HG02623 (cell line): ENCODE data around the gene SHROOM2.
"Not testable (repeated sequence)": the region's sequence is repeated elsewhere in the genome, so short reads cannot be mapped to it uniquely, and the experiment has no call there.

ENCODE experiments used
- ATAC-seq: cut with Tn5 transposase; IDR thresholded peaks from one replicate; pipeline ENCODE4 v1.9.1; 2021; ENCODE audit warnings: moderate library complexity; ENCODE audit not compliant: unreplicated experiment

Gene SHROOM2

DNA sequence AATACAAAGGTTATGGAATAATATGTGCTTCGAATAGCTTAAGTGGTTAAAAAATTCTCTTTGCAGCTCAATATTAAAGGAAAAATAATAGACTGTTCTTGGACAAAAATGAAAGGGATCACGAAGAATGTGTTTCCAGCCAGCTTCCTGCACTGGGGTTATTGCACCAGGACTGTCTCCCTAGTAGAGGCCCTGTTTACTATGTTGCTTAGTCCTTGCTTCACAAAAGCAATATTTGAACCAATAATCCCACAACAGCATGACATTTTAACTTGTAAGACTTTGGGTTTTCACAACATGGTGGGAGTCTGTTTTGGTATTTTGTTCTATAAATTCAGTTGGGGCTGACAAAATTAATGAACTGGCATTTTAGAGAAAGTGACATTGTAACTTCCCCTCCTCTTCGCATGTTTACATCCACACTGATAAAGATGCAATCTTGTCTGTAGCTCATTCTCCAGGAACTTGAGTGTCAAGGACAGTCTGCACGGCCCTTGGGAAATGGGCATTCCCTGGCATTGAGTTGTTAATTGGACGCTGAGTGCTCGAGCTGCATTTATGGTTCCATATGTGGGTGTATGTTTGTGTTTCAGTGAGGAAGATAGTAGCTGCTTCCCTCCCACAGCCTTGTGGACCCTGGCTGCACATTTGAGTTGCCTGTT lies 39.0 kb downstream of the SHROOM2 start:
- no peak for ATAC-seq

DNA sequence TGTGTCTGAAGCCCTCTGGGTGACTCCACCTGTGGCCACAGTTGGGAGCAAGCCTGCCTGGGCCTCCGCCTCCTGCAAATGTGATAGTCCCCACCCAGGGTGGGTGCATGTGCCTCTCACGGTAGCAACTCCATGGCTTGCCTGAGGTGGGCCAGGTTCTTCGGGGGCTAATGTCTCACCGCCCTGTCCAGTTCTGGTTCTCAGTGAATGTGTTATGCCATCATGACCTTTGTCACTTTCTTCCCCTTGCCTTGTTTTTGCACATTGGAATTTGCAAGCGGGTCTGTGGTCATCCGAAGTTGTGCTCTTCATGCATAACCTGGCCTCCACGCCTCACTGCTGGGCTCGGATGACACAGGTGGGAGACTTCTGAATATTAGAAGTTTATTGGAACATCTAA lies 39.7 kb downstream of the SHROOM2 start:
- no peak for ATAC-seq

- peak; percentile 93 for ATAC-seq
Measured at GRCh38 chrX:9829308-9830267, 43.4 kb downstream of the SHROOM2 start.

DNA sequence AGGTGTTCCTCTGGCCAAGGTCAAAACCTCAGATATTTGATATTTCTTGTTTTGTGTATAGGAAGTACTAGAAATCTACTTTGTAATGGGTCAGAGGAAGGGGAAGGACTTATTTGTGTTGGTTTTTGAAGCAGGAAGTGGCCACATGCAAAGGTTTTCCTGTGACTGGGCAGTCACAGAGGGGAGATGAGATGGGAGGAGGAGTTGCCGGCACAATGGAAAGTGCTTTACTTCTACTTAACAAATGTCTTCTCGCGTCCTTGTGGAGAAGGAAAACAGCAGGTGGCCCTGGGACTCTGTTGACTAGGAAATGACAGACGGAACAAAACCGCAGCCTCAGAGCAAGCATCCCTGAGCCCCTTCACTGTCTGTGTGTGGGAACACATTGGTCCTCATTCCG lies 46.6 kb downstream of the SHROOM2 start:
- no peak for ATAC-seq

GRCh38 chrX:9835585-9836210 lies 49.5 kb downstream of the SHROOM2 start:
- no peak for ATAC-seq

DNA sequence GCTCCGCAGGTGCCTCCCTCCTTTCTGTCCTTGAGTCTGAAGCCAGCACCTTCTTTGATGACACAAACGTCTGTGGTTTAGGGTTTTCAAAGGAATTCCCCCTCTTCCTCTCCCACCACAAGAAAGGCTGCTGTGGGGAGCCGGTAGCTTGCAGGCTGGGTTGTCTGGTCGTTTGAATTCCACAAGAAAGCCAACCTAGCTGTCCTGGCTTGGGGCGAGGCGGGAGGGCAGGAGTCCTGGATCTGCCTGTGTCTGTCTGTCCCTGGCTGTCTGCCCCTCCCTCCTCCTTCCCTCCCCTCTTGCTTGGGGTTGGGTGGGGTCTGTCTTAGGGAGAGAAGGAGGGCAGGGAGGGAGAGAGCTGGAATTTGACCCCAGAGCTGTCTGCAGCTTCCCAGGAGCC lies 56.3 kb downstream of the SHROOM2 start:
- no peak for ATAC-seq

- ATAC-seq, result no peak
Measured at GRCh38 chrX:9844936-9845577, 58.8 kb downstream of the SHROOM2 start.

DNA sequence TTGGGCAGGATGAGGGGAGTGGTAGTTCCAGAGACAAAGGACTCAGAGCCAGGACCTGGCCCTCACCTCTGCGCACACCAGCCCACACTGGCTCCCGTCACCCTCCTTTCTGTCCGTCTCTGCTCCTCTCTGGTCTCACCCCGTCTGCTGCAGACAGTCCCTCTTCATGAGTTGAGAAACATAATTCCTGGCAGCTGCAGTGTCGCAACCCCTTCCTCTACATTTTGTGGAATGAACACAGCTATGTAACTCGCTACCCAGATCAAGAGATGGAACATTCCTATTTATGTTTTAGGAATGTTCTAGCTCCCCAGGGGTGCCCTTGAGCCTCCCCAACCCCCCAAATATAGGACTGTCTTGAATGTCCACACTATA lies 59.3 kb downstream of the SHROOM2 start:
- ATAC-seq, result no peak

DNA sequence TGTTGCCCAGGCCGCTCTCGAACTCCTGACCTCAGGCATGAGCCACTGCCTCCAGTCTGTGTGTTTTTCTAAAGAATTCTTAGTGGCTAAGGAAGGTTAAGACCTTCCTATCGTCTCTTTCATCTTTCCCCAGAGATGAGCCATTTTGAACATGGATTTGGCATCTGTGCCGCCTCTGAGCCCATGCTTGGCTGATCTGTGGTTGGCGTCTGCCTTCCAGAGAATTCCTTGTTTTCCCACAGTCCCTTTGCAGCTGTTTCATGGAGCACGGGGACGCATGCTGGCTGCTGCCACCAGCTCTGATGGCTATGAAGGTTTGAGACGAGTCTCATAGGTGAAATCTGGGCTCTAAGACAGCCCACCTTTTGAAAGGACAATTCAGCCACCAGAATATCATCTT lies 60.4 kb downstream of the SHROOM2 start:
- no peak for ATAC-seq

DNA sequence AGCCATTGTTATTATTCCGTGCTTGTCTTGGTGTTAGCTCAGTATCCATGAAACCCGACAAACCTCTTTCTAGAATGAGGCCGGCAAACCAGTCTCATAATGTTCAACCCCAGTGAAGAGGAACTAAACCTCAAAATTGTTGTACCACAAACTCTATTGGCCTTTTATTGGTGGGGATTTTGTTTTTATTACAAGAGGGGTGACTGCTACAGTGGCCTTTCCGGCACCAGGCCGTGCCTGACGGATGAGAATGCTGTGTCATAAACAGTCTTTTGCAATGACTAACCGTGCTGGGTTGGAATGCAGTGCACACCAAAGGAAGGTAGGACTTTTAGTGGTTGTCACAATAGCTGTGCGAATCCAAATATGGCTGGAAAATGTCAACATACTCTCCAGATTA lies 60.8 kb downstream of the SHROOM2 start:
- no peak for ATAC-seq

- ATAC-seq, result no peak
Measured at GRCh38 chrX:9848718-9849479, 62.7 kb downstream of the SHROOM2 start.

DNA sequence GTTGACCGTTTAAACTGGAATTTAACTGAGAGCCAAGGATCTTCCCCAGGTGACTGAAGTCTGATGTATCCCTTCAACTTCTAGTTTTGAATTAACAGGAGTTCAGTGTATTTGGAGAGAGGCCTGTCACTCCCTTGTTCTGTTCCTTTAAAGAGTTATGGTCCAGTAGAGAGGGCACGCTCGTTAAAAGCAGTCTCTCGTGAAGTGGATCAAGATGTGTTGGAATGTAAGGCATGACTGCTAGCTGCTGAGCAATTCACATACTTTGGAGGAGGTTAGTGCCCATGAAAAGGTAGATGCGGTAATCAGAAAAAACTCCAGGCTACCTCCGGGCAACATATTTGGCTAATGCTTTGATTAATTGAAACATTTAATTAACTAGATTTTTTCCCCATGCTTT lies 65.7 kb downstream of the SHROOM2 start:
- ATAC-seq, result no peak

- no peak for ATAC-seq
Measured at GRCh38 chrX:9853307-9853706, 67.1 kb downstream of the SHROOM2 start.

DNA sequence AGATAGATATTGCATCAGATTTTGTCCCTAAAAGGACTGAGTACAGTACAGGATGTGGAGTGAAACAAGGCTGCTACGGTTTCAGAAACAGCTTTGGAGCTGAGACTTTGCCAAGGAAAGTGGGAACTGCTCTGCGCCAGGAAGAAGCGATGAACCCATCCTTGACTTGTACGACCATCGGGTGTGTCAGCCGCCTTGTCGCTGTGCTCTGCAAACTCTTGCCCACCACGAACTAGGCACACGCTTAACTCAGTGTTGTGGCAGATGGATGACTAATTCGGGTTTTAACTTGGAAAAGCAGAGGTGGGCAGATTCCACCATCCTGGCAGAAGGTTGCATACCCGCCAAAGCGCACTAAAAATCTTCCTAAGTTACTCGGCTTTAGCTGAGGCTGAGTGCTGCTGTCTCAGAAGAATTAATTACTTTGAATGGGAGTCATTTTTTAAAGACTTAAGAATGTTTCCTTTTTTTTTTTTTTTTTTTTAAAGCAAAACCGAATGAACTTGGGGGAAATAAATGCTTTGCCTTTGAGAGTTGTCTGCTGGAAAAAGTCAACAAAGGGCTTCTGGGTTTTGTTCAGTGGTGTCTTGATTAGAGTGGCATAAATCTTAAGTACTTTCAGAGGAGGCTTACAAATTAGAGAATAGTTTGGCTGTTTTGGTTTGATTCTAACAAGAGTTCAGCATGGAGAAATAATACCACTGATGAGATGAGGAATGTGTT lies 69.5 kb downstream of the SHROOM2 start:
- no peak for ATAC-seq

DNA sequence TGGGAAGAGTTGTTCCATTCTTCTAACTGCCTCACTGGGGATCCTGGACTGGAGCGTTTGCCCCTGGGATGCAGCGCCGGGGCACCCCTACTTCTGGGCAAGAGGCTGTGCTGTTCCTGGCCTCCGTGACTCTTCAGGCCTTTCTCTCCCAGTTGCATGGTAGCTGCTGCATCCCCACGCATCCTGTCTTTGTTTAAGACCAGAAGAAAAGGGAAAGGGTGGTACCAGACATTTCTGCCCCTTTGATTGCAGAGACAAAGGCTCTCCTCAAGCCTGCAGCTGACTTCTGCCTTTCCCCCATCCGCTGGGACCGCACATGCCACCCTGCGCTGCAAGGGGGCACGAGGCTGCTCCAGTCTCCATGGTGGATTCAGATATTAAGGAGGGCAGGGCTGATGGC lies 70.4 kb downstream of the SHROOM2 start:
- ATAC-seq, result no peak

DNA sequence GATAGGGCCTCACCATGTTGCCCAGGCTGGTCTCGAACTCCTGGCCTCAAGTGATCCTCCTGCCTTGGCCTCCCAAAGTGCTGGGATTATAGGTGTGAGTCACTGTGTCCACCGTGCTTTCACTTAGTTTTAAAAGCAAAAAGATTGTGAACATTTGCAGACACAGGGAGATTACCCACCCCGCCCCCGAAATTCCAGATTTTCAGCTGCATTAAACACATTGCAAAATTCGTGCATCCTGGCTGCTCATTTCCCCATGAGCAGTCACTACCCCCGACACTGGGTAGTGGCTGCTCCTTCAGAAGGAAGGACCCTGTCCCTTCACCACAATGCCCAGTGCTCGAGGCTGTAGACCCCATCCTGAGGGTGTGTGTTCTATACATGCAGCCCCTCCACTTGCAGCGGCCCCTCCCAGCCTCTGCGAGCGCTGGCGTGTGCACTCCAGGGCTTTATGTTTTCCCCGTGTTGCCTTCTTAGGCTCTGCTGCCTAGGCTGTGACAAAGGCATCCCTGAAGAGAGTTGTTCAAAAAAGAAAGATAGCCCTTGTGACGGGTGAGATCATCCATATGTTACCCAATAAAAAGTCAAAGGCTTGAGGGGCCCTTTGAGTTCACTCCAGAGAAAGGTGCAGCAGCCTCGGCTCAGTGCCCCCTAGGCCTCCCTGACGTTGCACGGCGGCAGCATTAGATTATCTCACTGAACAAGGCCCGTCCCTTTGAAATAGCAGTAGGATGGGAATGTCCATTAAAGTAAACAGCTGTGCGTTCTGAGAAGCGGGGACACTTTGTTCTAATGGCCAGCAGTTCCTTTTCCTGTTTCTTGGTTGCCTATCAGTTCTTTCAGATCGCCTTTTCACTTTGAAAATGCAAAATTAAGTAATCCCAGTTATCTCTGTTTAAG lies 71.6 kb downstream of the SHROOM2 start:
- ATAC-seq, result no peak

DNA sequence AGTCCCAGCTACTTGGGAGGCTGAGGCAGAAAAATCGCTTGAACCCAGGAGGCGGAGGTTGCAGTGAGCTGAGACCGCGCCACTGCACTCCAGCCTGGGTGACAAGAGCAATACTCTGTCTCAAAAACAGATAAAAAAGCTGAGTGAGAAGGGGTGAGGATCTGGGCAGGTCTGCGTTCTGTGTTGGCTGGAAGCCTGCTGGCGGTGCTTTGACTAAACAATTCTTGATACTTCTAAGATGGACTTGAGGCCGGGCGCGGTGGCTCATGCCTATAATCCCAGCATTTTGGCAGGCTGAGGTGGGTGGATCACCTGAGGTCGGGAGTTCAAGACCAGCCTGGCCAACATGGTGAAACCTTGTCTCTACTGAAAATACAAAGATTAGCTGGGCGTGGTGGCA lies 72.5 kb downstream of the SHROOM2 start:
- ATAC-seq, result not testable (repeated sequence)

- no peak for ATAC-seq
Measured at GRCh38 chrX:9859711-9860555, 73.7 kb downstream of the SHROOM2 start.
